HFF-Myc (cell line): ENCODE measurements around the gene TIMM44.

ENCODE experiments used
- DNase-seq: peaks from one replicate; pipeline ENCODE4 v3.0.0-alpha.2; 2011; ENCODE audit warnings: low read depth; ENCODE audit errors: extremely low read depth
- H3K4me3 ChIP-seq: replicated peaks from 2 replicates; pipeline ENCODE4 v1.5.1; 2011; ENCODE audit warnings: low read depth, mild to moderate bottlenecking, control low read depth, low read length
- CTCF ChIP-seq: IDR thresholded peaks from 2 replicates; pipeline ENCODE4 v1.5.1; 2012; ENCODE audit warnings: mild to moderate bottlenecking, low read depth, low read length, control low read depth; ENCODE audit errors: missing control alignments

TIMM44 gene

GRCh38 chr19:7912697-7913564 lies 30.5 kb downstream of the TIMM44 start:
- no peak for TF ChIP-seq CTCF
- no peak overlapping the region for H3K4me3 ChIP-seq

DNA sequence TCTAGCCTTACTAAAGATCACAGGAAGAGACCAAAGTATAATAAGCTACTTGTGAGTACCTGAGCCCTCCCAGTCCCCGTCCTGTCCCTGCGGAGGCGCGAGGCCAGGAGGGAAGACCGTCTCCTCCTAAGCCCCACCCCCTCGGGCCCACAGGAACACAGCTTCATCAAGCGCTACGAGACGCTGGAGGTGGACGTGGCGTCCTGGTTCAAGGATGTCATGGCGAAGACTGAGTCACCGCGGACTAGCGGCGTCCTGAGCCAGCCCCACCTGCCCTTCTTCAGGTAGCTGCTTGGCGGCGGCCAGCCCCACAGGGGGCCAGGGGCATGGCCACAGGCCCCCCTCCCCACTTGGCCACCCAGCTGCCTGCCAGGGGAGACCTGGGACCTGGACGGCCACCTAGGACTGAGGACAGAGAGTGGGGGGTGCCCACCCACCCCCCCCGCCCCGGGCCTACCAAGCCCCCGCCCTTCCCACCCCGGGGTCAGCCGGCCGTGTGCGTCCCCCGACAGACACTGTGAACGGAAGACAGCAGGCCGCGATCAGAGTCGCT lies 31.2 kb downstream of the TIMM44 start:
- DNase-seq = no peak
- H3K4me3 ChIP-seq = no peak overlapping the region
- TF ChIP-seq CTCF = no peak

More at GRCh38 chr19:7912697-7913564, 30.5 kb downstream of the TIMM44 start:
- no peak for DNase-seq

- no peak overlapping the region for H3K4me3 ChIP-seq
- DNase-seq = no peak
- TF ChIP-seq CTCF = no peak
Observed at GRCh38 chr19:7911508-7912143, 31.8 kb downstream of the TIMM44 start.

DNA sequence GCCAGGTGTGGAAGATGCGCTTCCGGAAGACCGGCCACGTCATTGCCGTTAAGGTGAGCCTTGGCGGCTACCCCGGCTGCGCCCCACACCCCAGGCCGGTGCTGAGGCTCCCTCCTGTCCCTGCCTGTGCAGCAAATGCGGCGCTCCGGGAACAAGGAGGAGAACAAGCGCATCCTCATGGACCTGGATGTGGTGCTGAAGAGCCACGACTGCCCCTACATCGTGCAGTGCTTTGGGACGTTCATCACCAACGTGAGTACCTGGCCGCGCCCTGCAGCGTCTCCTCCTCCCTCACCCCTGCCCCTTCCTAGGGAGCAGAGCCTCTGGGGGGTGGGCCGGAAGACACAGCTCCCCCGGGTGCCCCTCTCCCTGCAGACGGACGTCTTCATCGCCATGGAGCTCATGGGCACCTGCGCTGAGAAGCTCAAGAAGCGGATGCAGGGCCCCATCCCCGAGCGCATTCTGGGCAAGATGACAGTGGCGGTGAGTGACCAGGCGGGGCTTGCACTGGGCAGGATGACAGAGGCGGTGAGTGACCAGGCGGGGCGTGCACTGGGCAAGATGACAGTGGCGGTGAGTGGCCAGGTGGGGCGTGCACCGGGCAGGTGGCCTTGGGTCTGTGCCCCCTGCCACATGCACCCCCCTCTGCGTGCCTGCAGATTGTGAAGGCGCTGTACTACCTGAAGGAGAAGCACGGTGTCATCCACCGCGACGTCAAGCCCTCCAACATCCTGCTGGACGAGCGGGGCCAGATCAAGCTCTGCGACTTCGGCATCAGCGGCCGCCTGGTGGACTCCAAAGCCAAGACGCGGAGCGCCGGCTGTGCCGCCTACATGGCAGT lies 32.9 kb downstream of the TIMM44 start:
- no peak for DNase-seq
- no peak overlapping the region for H3K4me3 ChIP-seq
- no peak for TF ChIP-seq CTCF

DNA sequence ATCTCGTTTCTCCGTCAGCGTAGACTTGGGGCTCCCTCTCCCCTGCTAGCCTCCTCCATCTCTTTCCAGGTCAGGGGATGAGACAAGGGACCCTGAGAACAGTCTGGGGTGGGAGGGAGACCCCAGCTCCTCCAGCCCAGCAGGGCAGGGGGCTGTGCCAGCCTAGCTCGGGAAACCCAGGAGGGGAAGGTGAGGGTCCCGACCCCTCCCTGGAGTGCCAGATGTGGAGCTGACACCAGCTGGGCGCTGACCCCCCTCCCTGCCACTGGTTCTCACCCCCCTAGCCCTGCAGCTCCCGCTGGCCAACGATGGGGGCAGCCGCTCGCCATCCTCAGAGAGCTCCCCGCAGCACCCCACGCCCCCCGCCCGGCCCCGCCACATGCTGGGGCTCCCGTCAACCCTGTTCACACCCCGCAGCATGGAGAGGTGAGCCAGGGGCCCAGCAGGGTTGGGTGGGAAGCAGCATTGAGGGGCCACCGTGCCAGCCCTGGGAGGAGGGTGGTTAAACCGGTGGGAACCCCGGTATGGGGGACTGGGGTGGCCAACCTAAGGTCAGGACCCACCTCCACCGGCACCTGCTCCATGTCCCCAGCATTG lies 33.9 kb downstream of the TIMM44 start:
- no peak for DNase-seq
- no peak for TF ChIP-seq CTCF
- H3K4me3 ChIP-seq = no peak overlapping the region
